Activated naive CD8-positive, alpha-beta T cell (primary cell): ENCODE measurements around the gene PDS5A.
"Not testable (repeated sequence)": the region's sequence is repeated elsewhere in the genome, so short reads cannot be mapped to it uniquely, and the experiment has no call there.

ENCODE experiments used
- H3K27ac Mint-ChIP-seq: one replicate; pipeline ENCODE4 v1.8.0; 2021; ENCODE audit warnings: mixed read lengths
- H3K27me3 Mint-ChIP-seq: one replicate; pipeline ENCODE4 v1.8.0; 2021; ENCODE audit warnings: mixed read lengths
- H3K36me3 Mint-ChIP-seq: one replicate; pipeline ENCODE4 v1.8.0; 2021; ENCODE audit warnings: mixed read lengths
- H3K4me1 Mint-ChIP-seq: one replicate; pipeline ENCODE4 v1.8.0; 2021; ENCODE audit warnings: low read depth, mixed read lengths
- H3K4me3 Mint-ChIP-seq: one replicate; pipeline ENCODE4 v1.8.0; 2021; ENCODE audit warnings: mild to moderate bottlenecking, mixed read lengths
- H3K9me3 Mint-ChIP-seq: one replicate; pipeline ENCODE4 v1.8.0; 2021; ENCODE audit warnings: low read depth, mixed read lengths

PDS5A gene

DNA sequence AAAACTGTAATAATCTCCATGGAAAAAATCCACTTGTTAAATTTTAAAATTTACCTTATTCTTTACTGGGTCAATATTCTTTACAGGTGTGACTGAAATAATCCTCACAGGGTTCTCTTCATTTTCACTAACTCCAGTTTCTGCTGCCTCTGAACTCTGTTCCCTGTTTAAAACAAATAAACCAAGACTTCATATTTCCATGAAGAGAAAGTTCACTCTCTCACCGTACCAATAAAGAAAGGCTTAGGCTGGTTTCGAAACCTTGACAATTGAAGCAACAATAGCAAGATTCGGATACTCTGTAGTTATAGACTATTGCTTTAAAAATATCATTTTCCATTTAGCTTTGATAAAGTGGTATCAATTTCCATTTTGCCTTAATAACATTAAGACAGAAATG is 135.8 kb downstream of the PDS5A start:
- H3K36me3 Mint-ChIP-seq: peaks cover 10% of the 10 kb centered on the region
- H3K9me3 Mint-ChIP-seq: no peaks in the 10 kb centered on the region
- H3K4me1 Mint-ChIP-seq: no peaks in the 10 kb centered on the region
- H3K4me3 Mint-ChIP-seq: no peak overlapping the region
- no peak overlapping the region for H3K27ac Mint-ChIP-seq
- H3K27me3 Mint-ChIP-seq: no peaks in the 10 kb centered on the region

DNA sequence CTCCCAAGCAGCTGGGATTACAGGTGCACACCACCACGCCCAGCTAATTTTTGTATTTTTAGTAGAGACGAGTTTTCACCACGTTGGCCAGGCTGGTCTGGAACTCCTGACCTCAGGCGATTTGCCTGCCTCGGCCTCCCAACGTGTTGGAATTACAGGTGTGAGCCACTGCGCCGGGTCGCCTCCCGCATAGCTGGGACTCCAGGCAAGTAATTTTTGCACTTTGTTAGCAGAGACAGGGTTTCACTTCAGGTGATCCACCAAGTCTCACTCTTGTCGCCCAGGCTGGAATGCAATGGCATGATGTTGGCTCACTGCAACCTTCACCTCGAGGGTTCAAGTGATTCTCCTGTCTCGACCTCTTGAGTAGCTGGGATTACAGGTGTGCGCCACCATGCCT is 137.2 kb downstream of the PDS5A start:
- not testable (repeated sequence) for H3K27ac Mint-ChIP-seq, H3K4me1 Mint-ChIP-seq, H3K4me3 Mint-ChIP-seq, H3K27me3 Mint-ChIP-seq, H3K9me3 Mint-ChIP-seq
- peaks cover 14% of the 10 kb centered on the region for H3K36me3 Mint-ChIP-seq

DNA sequence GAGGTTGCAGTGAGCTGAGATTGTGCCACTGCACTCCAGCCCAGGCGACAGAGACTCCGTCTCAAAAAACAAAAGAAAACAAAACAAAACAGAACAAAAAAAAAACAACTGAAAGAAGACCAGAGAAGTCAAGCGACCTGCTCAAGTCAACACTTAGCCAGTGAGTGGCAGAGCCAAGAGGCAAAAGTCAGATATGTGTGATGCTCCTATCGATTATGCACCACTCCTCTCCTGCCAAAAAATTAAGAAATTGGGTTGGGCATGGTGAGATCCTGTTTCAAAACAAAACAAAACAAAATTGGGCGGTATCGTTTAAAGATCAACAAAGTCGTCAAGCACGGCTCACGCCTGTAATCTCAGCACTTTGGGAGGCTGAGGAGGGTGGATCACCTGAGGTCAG is 137.7 kb downstream of the PDS5A start:
- Mint-ChIP-seq H3K4me3 (no peak overlapping the region), H3K27me3 (no peaks in the 10 kb centered on the region), H3K36me3 (peaks cover 14% of the 10 kb centered on the region), H3K4me1 (no peaks in the 10 kb centered on the region), H3K9me3 (no peaks in the 10 kb centered on the region), H3K27ac (no peak overlapping the region)

DNA sequence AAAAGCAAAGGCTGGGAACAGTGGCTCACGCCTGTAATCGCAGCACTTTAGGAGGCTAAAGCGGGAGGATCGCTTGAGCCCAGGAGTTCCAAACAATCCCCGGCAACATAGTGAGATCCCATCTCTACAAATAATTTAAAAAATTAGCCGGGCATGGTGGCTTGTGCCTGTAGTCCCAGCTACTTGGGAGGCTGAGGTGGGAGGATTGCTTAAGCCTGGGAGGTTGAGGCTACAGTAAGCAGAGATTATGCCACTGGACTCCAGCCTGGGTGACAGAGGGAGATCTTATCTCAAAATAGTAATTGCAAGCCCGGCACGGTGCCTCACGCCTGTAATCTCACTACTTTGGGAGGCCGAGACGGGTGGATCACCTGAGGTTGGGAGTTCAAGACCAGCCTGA is 139.3 kb downstream of the PDS5A start:
- not testable (repeated sequence) for H3K4me3 Mint-ChIP-seq, H3K27ac Mint-ChIP-seq, H3K27me3 Mint-ChIP-seq, H3K9me3 Mint-ChIP-seq, H3K4me1 Mint-ChIP-seq
- H3K36me3 Mint-ChIP-seq: peaks cover 14% of the 10 kb centered on the region

DNA sequence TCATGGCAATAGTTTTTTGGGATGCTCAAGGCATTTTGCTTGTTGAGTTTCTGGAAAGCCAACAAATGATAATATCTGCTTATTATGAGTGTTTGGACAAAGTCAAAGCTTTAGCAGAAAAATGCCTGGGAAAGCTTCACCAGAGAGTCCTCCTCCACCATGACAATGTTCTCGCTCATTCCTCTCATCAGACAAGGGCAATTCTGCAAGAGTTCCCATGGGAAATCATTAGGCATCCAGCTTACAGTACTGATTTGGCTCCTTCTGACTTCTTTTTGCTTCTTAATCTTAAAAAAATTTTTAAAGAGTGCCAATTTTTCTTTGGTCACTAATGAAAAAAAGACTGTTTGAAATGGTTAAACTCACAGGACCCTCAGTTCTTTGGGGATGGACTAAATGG is 143.4 kb downstream of the PDS5A start:
- peaks cover 10% of the 10 kb centered on the region for H3K36me3 Mint-ChIP-seq
- H3K4me3 Mint-ChIP-seq: no peak overlapping the region
- no peaks in the 10 kb centered on the region for H3K9me3 Mint-ChIP-seq
- no peaks in the 10 kb centered on the region for H3K27me3 Mint-ChIP-seq
- H3K27ac Mint-ChIP-seq: no peak overlapping the region
- no peaks in the 10 kb centered on the region for H3K4me1 Mint-ChIP-seq

DNA sequence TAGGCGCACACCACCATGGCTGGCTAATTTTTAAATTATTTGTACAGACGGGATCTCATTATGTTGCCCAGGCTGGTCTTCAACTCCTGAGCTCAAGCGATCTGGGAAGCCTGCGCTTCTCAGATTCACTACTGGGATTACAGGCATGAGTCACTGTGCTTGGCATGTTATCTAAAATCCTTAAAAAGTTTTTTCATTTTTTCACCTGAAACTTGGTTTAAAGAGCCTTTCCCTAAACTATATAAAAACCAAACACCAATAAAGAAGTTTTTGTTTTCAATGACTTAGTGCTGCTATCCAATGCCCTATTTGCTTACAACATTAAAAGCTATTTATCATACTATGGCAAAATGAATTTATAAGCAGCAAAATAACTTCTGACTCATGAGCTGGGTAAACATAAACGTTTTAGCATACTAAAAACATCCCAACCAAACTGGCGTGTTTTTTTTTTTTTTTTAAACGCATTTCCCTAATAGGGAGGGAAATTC is 151.9 kb downstream of the PDS5A start:
- Mint-ChIP-seq H3K27ac (no peak overlapping the region), H3K9me3 (no peaks in the 10 kb centered on the region), H3K4me3 (no peak overlapping the region), H3K4me1 (no peaks in the 10 kb centered on the region), H3K36me3 (peaks cover 7% of the 10 kb centered on the region), H3K27me3 (no peaks in the 10 kb centered on the region)

DNA sequence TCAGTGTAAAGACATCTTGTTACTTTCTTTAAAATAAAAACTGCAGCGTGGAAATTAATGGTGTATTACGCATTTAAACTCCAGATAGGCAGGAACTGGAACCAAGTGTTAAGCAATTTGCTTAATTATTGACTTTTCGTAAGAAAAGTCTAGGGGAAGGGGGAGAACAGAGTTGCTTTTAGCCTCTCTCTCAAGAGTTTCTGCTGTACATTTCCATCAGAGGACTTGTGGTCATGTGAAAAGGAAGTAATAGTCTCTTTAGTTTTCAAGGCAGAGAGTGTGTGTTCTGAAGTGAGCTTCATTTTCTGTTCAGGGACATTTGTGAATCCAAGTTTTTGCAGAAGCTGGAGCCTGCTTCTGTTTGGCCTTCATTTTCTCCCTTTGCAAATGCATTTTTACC is 152.6 kb downstream of the PDS5A start:
- no peaks in the 10 kb centered on the region for H3K9me3 Mint-ChIP-seq
- no peaks in the 10 kb centered on the region for H3K27me3 Mint-ChIP-seq
- no peak overlapping the region for H3K27ac Mint-ChIP-seq
- H3K36me3 Mint-ChIP-seq: peaks cover 5% of the 10 kb centered on the region
- no peak overlapping the region for H3K4me3 Mint-ChIP-seq
- H3K4me1 Mint-ChIP-seq: no peaks in the 10 kb centered on the region

DNA sequence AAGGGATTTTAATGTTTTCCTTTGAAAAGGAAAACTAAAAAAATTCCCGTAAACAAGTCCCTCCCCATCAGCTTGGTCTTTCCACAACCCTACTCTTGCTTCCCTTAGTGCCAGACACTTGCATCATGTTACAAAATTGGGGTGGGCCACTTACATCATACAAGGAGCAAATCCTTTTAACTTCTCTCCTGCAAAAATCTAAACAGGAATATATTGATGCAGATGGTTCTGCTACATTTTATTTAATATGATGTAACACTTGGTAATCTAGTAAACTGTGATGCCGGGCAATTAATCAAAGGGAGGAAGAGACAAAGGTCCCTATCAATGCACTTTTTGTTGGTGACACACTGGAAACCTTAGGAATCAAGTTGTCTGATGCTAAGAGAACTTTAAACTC is 154.5 kb downstream of the PDS5A start:
- no peaks in the 10 kb centered on the region for H3K9me3 Mint-ChIP-seq
- H3K27me3 Mint-ChIP-seq: no peaks in the 10 kb centered on the region
- H3K4me3 Mint-ChIP-seq: no peak overlapping the region
- no peaks in the 10 kb centered on the region for H3K4me1 Mint-ChIP-seq
- peaks cover 5% of the 10 kb centered on the region for H3K36me3 Mint-ChIP-seq
- H3K27ac Mint-ChIP-seq: peak overlapping the region; percentile 61

DNA sequence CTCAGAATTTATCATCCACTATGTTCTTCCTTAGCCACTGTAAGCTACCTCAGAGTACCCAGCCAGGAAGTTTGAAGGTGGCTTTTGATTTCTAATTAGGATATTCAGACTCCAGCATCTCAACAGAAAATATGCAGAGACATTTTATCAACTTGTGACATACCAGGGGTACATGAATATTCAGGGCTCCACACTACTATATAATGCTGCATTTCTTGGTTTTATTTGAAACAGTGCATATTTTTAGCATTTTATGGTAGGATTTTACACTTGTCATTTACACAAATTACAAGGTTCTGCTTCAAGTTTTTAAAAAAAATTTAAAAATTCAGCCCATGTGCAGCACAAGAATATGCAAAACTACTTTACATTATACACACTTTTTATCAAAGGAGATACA is 155.0 kb downstream of the PDS5A start:
- H3K4me3 Mint-ChIP-seq: no peak overlapping the region
- no peaks in the 10 kb centered on the region for H3K27me3 Mint-ChIP-seq
- no peaks in the 10 kb centered on the region for H3K9me3 Mint-ChIP-seq
- peaks cover 5% of the 10 kb centered on the region for H3K36me3 Mint-ChIP-seq
- H3K4me1 Mint-ChIP-seq: no peaks in the 10 kb centered on the region
- H3K27ac Mint-ChIP-seq: no peak overlapping the region

DNA sequence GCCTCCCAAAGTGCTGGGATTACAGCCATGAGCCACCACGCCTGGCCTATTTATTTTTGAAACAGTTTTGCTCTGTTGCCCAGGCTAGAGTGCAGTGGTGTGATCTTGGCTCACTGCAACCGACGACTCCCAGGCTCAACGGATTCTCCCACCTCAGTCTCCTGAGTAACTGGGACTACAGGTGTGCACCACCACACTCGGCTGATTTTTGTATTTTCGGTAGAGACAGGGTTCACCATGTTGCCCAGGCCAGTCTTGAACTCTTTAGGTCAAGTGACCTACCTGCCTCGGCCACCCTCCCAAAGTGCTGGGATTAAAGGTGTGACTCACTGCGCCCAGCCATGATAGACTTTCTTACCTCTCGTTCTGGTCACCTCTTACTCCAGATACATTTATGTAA is 155.8 kb downstream of the PDS5A start:
- H3K4me1 Mint-ChIP-seq: no peaks in the 10 kb centered on the region
- H3K9me3 Mint-ChIP-seq: no peaks in the 10 kb centered on the region
- H3K27me3 Mint-ChIP-seq: no peaks in the 10 kb centered on the region
- H3K4me3 Mint-ChIP-seq: no peak overlapping the region
- no peak overlapping the region for H3K27ac Mint-ChIP-seq
- peaks cover 5% of the 10 kb centered on the region for H3K36me3 Mint-ChIP-seq

DNA sequence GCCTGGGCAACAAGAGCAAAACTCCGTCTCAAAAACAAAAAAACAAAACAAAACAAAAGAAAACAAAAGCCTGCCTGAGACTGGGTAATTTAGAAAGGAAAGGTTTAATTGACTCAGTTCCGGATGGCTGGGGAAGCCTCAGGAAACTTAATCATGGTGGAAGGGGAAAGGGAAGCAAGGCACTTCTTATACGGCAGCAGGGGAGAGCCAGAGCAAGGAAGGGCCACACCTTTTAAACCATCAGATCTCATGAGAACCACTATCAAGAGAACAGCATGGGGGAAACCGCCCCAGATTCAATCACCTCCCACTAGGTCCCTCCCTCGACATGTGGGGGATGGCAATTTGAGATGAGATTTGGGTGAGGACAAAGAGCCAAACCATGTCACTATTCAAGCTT is 157.5 kb downstream of the PDS5A start:
- peaks cover 5% of the 10 kb centered on the region for H3K36me3 Mint-ChIP-seq
- H3K4me1 Mint-ChIP-seq: no peaks in the 10 kb centered on the region
- H3K9me3 Mint-ChIP-seq: no peaks in the 10 kb centered on the region
- H3K27ac Mint-ChIP-seq: peak overlapping the region; percentile 37
- no peaks in the 10 kb centered on the region for H3K27me3 Mint-ChIP-seq
- no peak overlapping the region for H3K4me3 Mint-ChIP-seq

DNA sequence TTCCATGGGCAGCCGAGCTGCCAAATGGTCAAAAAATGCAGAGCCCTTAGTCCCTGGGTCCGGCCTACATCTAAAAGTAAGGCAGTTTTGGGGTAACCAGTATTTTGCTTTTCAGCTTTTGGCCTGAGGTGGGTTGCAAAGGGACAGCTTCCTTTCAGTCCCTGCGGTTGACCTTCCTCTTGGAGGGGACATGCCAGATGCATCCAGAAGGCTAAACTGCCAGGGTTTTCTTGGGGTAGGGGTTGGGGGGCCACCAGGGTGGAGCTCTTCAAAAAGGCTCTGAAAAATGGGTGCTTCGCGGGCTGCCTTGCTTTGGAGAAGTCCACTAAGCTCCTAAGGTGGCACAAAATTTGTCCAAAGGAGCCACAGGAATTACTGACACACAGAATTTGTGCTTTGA is 159.1 kb downstream of the PDS5A start:
- Mint-ChIP-seq H3K4me3 (no peak overlapping the region), H3K36me3 (no peaks in the 10 kb centered on the region), H3K4me1 (no peaks in the 10 kb centered on the region), H3K9me3 (no peaks in the 10 kb centered on the region), H3K27me3 (no peaks in the 10 kb centered on the region), H3K27ac (no peak overlapping the region)

DNA sequence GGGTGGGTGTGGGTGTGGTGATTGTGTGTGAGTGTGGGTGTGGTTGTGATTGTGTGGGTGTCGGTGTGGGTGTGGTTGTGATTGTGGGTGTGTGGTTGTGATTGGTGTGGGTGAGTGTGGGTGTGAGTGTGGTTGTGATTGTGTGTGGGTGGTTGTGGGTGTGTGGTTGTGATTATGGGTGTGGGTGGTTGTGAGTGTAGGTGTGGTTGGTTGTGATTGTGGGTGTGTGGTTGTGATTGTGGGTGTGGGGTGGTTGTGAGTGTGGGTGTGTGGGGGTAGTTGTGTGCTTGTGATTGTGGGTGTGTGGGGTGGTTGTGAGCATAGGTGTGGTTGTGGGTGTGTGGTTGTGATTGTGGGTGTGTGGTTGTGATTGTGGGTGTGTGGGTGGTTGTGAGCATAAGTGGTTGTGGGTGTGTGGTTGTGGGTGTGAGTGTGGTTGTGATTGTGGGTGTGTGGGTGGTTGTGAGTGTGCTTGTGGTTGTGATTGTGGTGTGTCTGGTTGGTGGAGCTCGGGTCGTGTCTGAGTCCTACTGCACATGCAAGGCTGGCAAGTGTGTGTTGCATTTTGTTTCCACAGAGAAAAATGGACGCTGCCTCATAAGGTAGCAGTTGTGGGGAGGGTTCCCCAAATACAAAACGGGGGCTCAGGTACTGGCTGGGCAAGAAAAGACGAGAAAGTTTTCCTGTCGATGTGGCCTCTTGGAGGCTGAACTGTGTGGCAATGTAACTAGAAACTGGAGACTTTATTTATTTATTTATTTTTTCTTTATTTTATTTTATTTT is 163.1 kb downstream of the PDS5A start:
- peak overlapping the region; percentile 28 for H3K27ac Mint-ChIP-seq
- H3K36me3 Mint-ChIP-seq: peaks cover 2% of the 10 kb centered on the region
- H3K9me3 Mint-ChIP-seq: no peaks in the 10 kb centered on the region
- peaks cover 2% of the 10 kb centered on the region for H3K4me1 Mint-ChIP-seq
- no peak overlapping the region for H3K4me3 Mint-ChIP-seq
- no peaks in the 10 kb centered on the region for H3K27me3 Mint-ChIP-seq

DNA sequence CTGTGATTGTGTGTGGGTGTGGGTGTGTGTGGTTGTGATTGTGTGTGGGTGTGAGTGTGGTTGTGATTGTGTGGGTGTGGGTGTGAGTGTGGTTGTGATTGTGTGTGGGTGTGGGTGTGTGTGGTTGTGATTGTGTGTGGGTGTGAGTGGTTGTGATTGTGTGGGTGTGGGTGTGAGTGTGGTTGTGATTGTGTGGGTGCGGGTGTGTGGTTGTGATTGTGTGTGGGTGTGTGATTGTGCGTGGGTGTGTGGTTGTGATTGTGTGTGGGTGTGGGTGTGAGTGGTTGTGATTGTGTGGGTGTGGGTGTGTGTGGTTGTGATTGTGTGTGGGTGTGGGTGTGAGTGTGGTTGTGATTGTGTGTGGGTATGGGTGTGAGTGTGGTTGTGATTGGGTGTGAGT is 163.9 kb downstream of the PDS5A start:
- not testable (repeated sequence) for H3K27me3 Mint-ChIP-seq, H3K9me3 Mint-ChIP-seq, H3K4me3 Mint-ChIP-seq, H3K36me3 Mint-ChIP-seq, H3K4me1 Mint-ChIP-seq
- H3K27ac Mint-ChIP-seq: peak overlapping the region; percentile 34

DNA sequence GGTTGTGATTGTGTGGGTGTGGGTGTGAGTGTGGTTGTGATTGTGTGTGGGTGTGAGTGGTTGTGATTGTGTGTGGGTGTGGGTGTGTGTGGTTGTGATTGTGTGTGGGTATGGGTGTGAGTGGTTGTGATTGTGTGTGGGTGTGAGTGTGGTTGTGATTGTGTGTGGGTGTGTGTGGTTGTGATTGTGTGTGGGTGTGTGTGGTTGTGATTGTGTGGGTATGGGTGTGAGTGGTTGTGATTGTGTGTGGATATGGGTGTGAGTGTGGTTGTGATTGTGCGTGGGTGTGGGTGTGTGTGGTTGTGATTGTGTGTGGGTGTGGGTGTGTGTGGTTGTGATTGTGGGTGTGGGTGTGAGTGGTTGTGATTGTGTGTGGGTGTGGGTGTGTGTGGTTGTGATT is 164.7 kb downstream of the PDS5A start:
- not testable (repeated sequence) for H3K27me3 Mint-ChIP-seq, H3K4me3 Mint-ChIP-seq, H3K36me3 Mint-ChIP-seq, H3K9me3 Mint-ChIP-seq, H3K27ac Mint-ChIP-seq, H3K4me1 Mint-ChIP-seq

DNA sequence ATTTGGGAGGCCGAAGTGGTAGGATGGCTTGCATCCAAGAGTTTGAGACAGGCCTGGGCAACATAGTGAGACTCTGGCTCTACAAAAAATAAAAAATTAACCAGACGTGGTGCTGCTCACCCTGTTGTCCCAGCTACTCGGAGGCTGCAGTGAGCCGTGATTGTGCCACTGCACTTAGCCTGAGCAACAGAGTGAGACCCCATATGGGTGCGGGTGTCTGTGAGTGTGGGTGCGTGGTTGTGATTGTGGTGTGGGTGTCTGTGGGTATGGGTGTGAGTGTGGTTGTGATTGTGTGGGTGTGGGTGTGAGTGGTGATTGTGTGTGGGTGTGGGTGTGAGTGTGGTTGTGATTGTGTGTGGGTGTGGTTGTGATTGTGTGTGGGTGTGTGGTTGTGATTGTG is 165.2 kb downstream of the PDS5A start:
- peaks cover 2% of the 10 kb centered on the region for H3K36me3 Mint-ChIP-seq
- H3K27me3 Mint-ChIP-seq: no peaks in the 10 kb centered on the region
- H3K9me3 Mint-ChIP-seq: no peaks in the 10 kb centered on the region
- peak overlapping the region; percentile 67 for H3K4me3 Mint-ChIP-seq
- peaks cover 2% of the 10 kb centered on the region for H3K4me1 Mint-ChIP-seq
- H3K27ac Mint-ChIP-seq: peak overlapping the region; percentile 88
